ENCODE measurements around the gene RNF144A.

Gene RNF144A

DNA sequence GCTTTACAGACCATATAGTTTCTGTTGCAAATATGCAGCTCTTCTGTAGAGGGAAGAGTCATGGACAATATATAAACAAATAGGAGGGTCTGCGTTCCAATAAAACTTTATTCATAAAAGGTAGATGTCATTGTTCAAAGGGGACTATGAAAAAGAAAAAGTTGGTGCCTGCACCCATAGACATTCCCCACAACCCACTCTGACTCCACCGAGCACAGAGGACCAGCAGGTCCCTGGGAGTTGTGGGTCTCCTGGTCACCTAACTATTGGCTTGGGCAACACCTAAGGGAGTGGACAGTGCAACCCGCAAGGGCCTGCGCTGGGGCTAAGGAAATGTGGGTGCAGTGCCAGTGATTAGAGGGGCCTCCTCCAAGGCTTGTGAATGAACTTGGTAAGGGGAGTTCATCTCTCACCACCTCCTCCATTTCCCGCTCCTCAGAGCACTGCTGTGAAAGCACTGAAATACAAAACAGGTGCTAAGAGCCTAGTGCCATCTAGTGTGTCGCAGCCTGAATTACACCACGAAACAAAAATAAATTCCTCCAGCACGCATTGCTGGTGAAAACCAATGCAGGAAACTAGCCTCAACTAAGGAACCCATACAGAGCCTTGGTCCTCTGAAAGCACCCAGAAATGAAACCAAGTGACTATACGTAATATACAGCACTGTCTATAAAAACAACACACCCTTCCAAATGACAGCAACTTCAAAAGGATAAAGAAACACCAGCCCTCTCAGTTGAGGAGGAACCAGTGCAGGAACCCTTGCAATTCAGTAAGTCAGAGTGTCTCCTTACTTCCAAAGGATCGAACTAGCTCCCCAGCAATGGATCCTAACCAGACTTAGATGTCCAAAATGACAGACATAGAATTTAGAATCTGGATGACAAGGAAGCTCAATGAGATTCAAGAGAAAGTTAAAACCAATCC lies 166.6 kb downstream of the RNF144A start:
- no peak for DNase-seq (ENCODE audit: low read depth)

DNA sequence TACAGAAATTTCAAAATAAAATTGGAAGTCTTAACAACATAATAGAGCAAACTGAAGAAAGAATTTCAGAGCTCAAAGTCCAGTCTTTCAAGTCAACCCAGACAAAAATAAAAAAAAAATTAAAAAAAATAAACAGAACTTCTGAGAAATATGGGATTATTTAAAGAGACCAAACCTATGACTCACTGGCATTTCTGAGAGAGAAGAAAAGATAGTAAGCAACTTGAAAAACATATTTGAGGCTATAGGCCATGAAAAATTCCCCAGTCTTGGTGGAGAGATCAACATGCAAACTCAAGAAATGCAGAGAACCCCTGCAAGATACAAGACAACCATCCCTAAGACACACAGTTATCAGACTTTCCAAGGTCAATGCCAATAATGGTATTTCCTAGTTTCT lies 167.4 kb downstream of the RNF144A start:
- DNase-seq (ENCODE audit: low read depth), result no peak

DNA sequence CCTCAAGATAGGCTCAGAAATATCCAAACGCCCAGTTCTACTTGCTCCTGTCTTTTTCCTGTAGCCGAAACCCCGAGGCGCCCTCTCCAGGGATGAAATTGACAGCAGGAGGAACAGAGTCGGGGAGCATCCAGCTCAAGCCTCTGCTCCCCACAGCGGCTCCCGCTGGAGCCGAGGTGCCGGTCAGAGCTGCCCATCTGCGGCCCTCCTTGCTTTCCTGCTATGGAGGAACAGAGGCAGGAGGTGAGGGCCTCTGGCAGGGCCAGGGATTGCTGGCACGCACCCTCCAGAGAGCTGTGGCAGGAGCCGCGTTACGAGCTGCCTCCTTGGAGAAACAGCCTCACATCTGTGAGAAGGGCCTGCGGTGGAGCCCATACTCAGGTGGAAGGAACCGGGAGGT lies 172.1 kb downstream of the RNF144A start:
- DNase-seq (ENCODE audit: low read depth), result no peak

DNA sequence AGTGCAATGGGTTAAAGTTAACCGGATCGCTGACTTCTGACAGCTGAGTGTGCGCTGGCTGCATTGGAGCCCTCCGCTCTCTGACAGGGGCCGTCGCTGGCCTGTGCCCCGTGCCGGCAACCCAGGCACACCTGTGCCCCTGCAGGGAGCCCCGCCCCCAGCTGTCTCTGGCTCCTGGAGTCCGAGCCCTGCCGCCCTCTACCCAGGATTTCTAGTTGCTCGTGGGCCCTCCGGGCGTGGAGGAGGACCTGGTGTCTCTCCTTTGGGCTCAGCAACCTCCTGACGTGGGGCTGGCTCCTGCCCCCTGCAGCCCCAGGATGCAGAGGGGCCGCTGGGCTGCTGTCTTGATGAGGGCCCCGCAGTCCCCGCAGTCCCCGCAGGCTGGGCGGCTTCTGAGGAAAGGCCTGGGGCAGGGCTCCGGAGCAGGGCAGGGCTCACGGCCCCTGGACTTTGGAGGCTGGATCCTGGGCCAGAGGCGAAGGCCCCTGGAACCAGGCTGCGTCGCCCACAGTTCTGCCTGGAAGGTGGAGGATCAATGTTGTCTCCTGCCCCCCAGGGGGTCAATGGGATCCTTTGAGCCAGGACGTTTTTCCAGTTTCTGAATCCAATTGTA lies 172.8 kb downstream of the RNF144A start:
- no peak for DNase-seq (ENCODE audit: low read depth)

DNA sequence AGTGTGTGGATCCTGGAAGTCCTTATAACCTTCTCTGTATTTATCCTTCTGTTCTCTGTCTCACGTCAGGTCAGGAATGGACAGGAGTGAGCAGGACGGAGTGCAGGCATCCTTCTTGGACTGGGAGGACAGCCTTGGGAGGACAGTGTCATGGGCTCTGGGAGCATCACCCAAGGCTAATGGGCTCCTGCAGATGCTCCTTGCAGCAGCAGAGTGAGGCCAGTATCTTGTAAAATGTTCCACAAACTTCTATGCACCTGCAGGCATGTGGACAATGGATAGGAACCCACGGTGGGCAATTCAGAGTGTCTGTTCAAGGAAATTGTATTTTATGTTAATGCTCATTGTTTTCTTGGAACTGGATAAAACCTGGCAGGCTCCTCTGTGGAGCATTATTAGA lies 176.2 kb downstream of the RNF144A start:
- DNase-seq (ENCODE audit: low read depth), result no peak
